GM10847 (cell line): ENCODE data around the gene SHANK2.

Experiments
- POLR2A ChIP-seq: IDR thresholded peaks from 2 replicates; pipeline ENCODE4 v1.6.1; 2011; ENCODE audit not compliant: insufficient read length; ENCODE audit errors: extremely low read depth

SHANK2 gene

DNA sequence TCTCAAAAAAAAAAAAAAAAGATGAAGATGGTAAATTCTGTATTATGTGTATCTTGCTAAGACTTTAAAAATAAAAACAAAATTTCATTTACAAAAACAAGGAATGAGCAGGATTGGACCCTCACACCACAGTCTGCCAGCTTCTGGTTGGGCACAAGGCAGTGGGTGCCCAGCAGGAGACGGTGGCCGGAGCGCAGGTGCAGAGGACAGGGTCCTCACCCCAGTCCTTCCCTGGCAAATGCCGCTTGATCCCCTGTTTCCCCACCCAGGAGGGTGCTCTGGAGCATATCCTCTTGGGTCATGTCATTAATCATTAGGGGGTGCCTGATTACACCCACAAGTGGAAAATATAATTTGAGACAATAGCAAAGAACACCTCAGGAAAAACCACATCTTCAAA is 31.2 kb downstream of the SHANK2 start:
- no peak for TF ChIP-seq POLR2A

DNA sequence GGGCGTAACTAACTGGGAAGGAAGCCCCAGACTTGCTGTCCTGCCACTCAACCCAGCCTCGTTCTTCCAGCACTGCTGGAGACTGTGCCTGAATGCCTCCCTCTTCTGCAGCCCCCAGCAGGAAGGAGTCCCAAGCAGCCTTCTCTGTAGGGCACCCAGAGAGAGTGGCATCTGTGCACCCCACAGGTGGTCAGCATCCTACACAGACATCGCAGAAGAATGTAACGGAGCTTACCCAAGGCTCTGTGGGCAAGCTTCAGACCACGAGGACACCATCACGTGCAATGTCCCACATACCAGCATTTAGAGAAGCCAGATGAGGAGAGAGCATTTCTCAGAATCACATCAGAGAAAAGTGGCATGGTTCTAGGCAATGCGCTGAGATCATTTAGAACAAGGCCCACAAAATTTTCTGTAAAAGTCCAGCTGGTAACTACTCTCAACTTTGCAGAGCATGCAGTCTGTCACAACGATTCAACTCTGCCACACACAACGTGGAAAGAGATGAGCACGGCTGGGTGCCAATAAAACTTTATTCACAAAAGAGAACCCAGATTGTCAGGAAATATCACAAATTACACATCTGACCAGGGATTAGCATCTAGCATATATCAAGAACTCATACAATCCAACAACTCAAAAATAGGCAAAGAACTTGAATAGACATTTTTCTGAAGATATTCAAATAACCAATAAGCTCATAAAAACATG is 33.4 kb downstream of the SHANK2 start:
- no peak for TF ChIP-seq POLR2A

DNA sequence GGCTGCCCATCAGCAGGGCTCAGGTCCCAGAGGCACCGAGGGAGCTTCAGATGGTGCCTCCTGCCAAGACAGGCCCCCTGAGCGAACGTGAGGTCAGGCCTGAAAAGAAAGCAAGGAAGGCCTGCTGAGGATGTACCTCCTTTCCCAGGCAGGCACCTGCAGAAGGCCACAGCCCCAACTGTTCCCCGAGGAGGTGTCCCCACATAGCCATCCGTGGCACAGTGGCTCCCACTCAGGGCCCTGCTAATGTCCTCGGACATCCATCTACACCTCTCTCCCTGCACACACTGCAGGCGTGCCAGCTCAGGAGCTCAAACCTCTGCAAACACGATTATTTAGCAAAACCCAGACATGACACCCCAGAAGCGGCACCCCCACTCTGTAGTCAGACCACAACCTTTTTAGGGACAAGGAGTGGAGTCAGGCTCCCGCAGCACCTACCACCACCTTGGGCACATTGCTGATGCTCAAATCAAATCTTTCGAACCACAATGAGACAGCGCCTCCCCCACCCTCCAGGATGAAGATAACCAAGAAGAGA is 36.9 kb downstream of the SHANK2 start:
- no peak for TF ChIP-seq POLR2A

DNA sequence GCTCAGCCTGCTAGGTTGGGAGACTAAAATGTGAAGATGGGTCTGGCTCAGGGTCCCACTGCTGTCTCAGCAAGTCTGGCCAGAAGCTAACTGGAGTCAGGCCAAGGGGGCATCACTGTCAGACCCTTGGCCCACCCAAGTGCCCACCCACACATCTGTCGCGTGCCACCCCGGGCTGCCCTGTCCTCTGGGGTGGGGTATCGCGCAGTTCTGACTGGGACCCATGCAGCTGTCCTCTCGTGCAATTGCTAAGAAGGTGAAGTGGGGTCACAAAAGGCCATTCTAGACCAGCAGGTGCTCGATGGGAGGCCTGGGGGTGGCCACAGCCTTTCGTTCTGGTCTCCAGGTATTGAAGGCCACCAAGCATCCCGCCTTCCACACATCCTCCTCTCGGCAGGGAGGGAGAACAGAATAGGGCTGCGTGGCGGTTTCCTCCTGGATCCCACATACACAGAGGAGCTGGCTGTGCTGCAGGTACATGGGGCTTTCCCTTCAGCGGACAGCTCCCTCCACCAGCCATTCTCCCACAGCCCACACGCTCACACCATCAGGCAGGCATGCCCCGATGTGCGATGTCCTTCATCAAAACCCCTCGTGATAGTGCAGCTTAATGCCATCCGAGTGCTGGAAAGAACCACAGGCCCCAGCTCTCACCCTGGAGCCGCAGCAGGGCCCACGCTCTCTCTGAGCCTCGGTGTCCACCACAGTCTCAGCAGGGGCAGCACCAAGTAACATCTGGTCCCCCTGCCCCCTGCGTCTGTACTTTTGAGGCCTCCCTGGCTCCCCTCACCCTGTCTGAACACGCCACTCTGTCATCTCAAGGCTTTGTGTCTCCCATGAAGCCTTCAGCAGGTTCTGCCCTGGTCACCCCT is 37.6 kb downstream of the SHANK2 start:
- no peak for TF ChIP-seq POLR2A

- TF ChIP-seq POLR2A, result no peak
These were observed 38.5 kb downstream of the SHANK2 start for GRCh38 chr11:71213696-71214552.

DNA sequence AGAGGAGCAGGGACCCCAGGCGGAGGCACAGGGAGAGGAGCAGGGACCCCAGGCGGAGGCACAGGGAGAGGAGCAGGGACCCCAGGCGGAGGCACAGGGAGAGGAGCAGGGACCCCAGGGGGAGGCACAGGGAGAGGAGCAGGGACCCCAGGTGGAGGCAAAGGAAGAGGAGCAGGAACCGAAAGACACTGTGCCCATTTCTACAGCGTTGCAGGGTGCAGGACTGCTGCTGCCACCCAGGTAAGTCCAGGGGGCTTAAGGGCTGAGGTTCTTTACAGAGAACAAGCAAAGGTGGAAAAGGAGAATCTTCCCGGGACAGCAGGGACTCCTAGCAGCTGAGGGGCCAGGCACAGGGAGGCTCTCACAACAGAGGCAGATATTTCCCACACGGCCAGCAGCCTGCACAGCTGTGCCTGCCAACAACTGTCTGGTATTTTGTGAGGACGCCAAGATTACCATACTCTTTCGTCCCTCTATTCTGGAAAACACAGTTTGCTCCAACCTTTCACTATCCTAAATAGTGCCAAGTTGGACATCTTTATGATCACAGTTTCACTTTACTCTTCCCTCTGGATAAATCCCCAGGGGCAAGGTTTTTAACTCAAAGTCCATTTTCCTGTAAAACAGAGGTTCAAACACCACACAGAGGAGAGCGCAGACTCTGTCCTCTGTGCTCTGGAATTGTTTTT is 39.4 kb downstream of the SHANK2 start:
- no peak for TF ChIP-seq POLR2A

GRCh38 chr11:71211631-71212030 is 40.7 kb downstream of the SHANK2 start:
- TF ChIP-seq POLR2A, result no peak

GRCh38 chr11:71210861-71211260 is 41.5 kb downstream of the SHANK2 start:
- TF ChIP-seq POLR2A, result no peak

- TF ChIP-seq POLR2A, result no peak
These were observed 42.7 kb downstream of the SHANK2 start for GRCh38 chr11:71209656-71210055.

DNA sequence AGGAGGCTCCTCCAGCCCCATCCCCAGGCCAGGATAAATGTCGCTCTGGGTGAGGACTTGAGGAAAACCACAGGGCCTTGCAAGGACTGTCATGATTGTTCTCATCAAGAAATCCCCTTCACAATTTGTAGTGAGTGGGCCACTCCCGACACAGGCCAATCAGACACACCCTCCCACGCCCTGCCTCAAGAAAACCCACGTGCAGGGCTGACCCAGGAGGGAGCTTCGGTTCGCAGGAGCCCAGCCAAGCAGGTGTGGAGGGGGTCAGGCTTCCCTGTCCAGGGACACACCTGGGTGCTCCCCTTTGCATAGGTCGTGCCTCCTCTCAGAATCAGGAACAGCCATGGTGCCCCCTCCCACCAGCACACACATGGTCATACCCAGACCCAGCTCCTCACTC is 43.2 kb downstream of the SHANK2 start:
- TF ChIP-seq POLR2A, result no peak

GRCh38 chr11:71208011-71208774 is 44.2 kb downstream of the SHANK2 start:
- no peak for TF ChIP-seq POLR2A

DNA sequence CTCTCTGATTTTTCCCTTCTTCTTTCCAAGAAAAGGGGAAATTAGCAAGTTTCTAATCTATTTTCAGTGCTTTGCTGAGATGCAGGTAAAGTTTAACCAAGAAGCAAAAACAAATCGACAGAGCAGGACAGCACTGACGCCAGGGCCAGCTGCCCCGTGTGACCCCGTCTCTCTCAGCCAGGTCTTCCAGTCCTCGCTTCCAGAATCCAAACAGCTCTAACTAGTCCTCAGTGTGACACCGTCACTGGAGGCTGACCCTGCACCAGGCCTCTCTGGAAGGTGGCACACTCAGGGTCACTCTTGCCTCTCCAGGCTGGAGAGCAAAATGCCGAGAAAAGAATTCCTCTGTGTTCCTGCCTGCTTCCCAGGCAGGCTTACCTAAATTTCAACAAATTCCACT is 44.8 kb downstream of the SHANK2 start:
- no peak for TF ChIP-seq POLR2A

DNA sequence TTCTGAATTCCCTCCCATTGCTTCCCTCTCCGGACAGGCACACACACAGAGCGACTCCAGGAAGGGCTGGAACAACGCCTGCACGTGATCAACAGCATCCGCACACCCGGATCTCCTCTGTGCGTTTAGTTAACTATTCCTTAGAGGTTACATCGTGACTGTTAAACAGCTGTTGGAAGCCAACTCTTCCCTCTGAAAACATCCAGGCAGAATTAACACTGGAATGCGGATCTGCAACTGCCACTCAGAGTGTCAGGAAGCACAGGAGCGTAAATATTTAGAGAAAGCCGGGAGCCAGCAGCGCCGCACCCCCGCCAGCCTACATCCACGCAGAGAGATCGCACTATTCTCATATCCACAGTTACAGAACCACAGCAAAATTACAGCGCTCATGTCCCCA is 46.2 kb downstream of the SHANK2 start:
- TF ChIP-seq POLR2A, result no peak

GRCh38 chr11:71204748-71205664 is 47.4 kb downstream of the SHANK2 start:
- no peak for TF ChIP-seq POLR2A
